Measurements from ENCODE around the gene PTPRN2. TPM values are rescaled to one million over a fixed set of nuclear protein-coding genes. Genes with fewer than 3 reads are reported as not detected.

Gene PTPRN2
- polyA plus RNA-seq, 1 of the 3 experiments (the other 2 are of a cell fraction), result 4.0 TPM

- POLR2A ChIA-PET, result no interaction called here
- Histone ChIP-seq H3K36me3 (replicated peaks in 1 of 2; ENCODE audit: control insufficient read depth in 1 of 2, insufficient read depth in 2 of 2, low read length in 1 of 2) (no peaks in the 10 kb centered on the region), H3K9me3 (no peaks in the 10 kb centered on the region)
These were observed 462.5 kb downstream of the PTPRN2 start for GRCh38 chr7:158125091-158125490.

GRCh38 chr7:158124671-158125079, 462.9 kb downstream of the PTPRN2 start:
- WGBS (ENCODE audit: low lambda C conversion rate), result 61% methylated on average over 14 of the region's 14 CpGs

More at GRCh38 chr7:158125091-158125490, 462.5 kb downstream of the PTPRN2 start:
- no peaks in the 10 kb centered on the region for H3K9me2 ChIP-seq
- CTCF ChIA-PET, result no interaction called here
- TF ChIP-seq RXRA (IDR thresholded peaks at IDR 0.05; ENCODE audit: borderline replicate concordance, low read depth), result no peak
- TF ChIP-seq USF1 (IDR thresholded peaks at IDR 0.05; ENCODE audit: borderline replicate concordance, low read depth), result no peak
- H3K4me3 ChIP-seq (ENCODE audit: low read depth in 2 of 2, low read length in 1 of 2), result no peak overlapping the region
- H3K27me3 ChIP-seq (ENCODE audit: insufficient read depth), result no peaks in the 10 kb centered on the region
- H3K27ac ChIP-seq (ENCODE audit: low read depth in 2 of 2, low read length in 1 of 2), result no peak overlapping the region
- H3K79me2 ChIP-seq (ENCODE audit: insufficient read depth), result no peaks in the 10 kb centered on the region
- H3K9ac ChIP-seq, result no peak overlapping the region
- H4K20me1 ChIP-seq (ENCODE audit: insufficient read depth), result no peaks in the 10 kb centered on the region
- H2AFZ ChIP-seq (ENCODE audit: low read depth), result no peak overlapping the region
- H3F3A ChIP-seq (replicated peaks; ENCODE audit: insufficient read depth), result no peaks in the 10 kb centered on the region
- no peak overlapping the region for H3K4me2 ChIP-seq
- DNase-seq, result no peak
- no peaks in the 10 kb centered on the region for H3K4me1 ChIP-seq (ENCODE audit: control insufficient read depth in 1 of 2, insufficient read depth in 2 of 2, low read depth in 1 of 2, low read length in 1 of 2)
- 73% methylated on average over 15 of the region's 17 CpGs for WGBS (ENCODE audit: low lambda C conversion rate)

More at GRCh38 chr7:158124671-158125079, 462.9 kb downstream of the PTPRN2 start:
- Histone ChIP-seq H3K9me3 (no peaks in the 10 kb centered on the region), H3K4me1 (ENCODE audit: control insufficient read depth in 1 of 2, insufficient read depth in 2 of 2, low read depth in 1 of 2, low read length in 1 of 2) (no peaks in the 10 kb centered on the region), H3F3A (replicated peaks; ENCODE audit: insufficient read depth) (no peaks in the 10 kb centered on the region), H2AFZ (ENCODE audit: low read depth) (no peak overlapping the region), H3K9ac (no peak overlapping the region), H4K20me1 (ENCODE audit: insufficient read depth) (no peaks in the 10 kb centered on the region), H3K27ac (ENCODE audit: low read depth in 2 of 2, low read length in 1 of 2) (no peak overlapping the region), H3K4me3 (ENCODE audit: low read depth in 2 of 2, low read length in 1 of 2) (no peak overlapping the region), H3K4me2 (no peak overlapping the region), H3K79me2 (ENCODE audit: insufficient read depth) (no peaks in the 10 kb centered on the region), H3K9me2 (no peaks in the 10 kb centered on the region), H3K27me3 (ENCODE audit: insufficient read depth) (no peaks in the 10 kb centered on the region), H3K36me3 (replicated peaks in 1 of 2; ENCODE audit: control insufficient read depth in 1 of 2, insufficient read depth in 2 of 2, low read length in 1 of 2) (no peaks in the 10 kb centered on the region)
- no peak for TF ChIP-seq NFIC (IDR thresholded peaks at IDR 0.05; ENCODE audit: borderline replicate concordance)
- TF ChIP-seq FOXM1 (IDR thresholded peaks at IDR 0.05; ENCODE audit: low read depth), result no peak
- TF ChIP-seq GATA2 (CRISPR knock-in tag; IDR thresholded peaks at IDR 0.05), result no peak
- TF ChIP-seq MXI1 (IDR thresholded peaks at IDR 0.05; ENCODE audit: low read depth, low read length), result no peak
- no peak for TF ChIP-seq CHD2 (IDR thresholded peaks at IDR 0.05; ENCODE audit: low read length, partially characterized antibody)
- no peak for TF ChIP-seq EP300 (IDR thresholded peaks at IDR 0.05; ENCODE audit: borderline replicate concordance in 1 of 2, low read depth in 1 of 2, low read length in 1 of 2)
- TF ChIP-seq SIN3A (IDR thresholded peaks at IDR 0.05; ENCODE audit: borderline replicate concordance, low read depth, low read length), result no peak
- TF ChIP-seq RFX5 (IDR thresholded peaks at IDR 0.05; ENCODE audit: low read length), result no peak
- no peak for TF ChIP-seq MEF2A (IDR thresholded peaks at IDR 0.05; ENCODE audit: borderline replicate concordance, low read depth)
- TF ChIP-seq MAX (IDR thresholded peaks at IDR 0.05; ENCODE audit: low read depth), result no peak
- TF ChIP-seq GABPA (IDR thresholded peaks at IDR 0.05; ENCODE audit: low read depth), result no peak
- TF ChIP-seq REST (IDR thresholded peaks at IDR 0.05; ENCODE audit: low read depth, low read length), result no peak
- TF ChIP-seq POLR2AphosphoS5 (IDR thresholded peaks at IDR 0.05; ENCODE audit: low read depth, low read length), result no peak
- no peak for TF ChIP-seq CTCF (IDR thresholded peaks at IDR 0.05)
- TF ChIP-seq TEAD4 (IDR thresholded peaks at IDR 0.05; ENCODE audit: borderline replicate concordance, insufficient read depth), result no peak
- no peak for TF ChIP-seq ELF1 (IDR thresholded peaks at IDR 0.05)
- no peak for TF ChIP-seq FOXJ3 (CRISPR knock-in tag; IDR thresholded peaks at IDR 0.05)
- DNase-seq, result no peak
- ChIA-PET POLR2A (no interaction called here), CTCF (no interaction called here)
